GM19372 (cell line): Measurements from ENCODE around the gene ZFPM1.
"Not testable (repeated sequence)": the region's sequence is repeated elsewhere in the genome, so short reads cannot be mapped to it uniquely, and the experiment has no call there.

Source experiments
- ATAC-seq: cut with Tn5 transposase; IDR thresholded peaks from one replicate; pipeline ENCODE4 v1.9.1; 2021; ENCODE audit warnings: mild to moderate bottlenecking, low read depth, moderate library complexity; ENCODE audit not compliant: unreplicated experiment

ZFPM1 gene

DNA sequence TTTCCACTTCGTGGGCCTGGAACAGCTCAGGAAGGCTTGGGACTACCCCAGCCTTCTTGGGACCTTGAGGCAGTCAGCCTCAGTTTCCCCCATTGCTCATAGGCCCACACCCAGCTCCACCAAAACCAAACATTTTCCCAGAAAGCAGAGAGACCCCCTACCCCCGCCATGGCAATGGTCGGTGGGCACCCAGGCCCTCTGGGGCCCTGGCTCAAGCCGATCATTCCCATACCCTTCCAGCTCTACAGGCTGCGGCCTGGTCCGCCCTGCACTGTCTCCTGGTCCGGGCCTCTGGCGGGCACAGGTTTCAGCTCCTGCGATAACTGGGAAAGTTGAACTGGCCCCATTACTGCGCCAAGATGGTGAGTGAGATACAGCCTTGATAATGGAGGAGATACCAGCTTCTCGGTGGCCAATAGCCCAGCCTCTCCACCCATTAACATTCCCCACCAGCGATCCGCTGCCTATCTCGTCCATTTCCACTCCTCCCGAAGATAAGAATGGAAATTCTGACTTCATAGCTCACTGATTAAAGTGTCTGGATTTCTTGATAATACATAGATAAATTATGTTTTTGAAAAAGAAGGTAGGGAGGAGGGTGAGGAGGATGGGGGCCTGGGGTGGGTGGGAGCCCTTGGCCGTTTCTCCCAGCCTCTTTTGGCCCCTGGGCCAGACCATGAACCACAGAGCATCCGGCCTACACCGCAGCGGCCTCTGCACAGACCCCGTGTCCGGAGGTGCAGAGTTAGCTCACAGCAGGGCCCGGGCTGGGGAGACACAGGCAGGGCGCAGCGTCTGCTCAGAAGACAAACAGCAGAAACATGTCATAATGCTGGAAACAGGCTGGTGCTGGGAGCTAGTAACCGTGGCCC, 11.6 kb downstream of the ZFPM1 start:
- ATAC-seq, result no peak

DNA sequence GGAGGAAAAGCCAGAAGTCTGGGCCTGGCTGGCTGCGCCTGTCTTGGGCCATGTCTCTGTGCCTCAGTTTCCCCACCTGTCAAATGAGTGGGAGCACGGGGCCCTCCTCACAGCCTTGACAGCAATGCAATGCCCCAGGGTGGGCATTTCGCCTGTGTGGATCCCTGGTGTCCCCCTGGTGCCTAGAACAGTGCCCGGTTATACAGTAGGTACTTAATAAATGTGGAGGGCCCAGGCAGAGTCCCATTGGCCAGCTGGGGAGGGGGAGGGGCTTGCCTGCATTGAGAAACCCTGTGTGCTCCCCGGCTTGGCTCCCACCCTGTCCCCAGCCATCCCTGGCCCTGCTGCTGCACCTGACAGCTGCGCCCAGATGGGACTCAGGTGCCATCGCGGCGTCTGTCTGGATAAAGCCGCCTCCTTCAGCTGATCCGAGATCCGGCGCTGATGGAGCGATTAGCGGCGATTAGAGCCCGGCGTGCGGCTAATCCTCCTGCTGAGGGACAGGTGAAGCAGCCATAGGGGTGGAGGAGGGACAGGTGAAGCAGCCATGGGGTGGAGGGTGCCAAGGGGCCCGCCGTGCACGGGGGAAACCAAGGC, 12.4 kb downstream of the ZFPM1 start:
- no peak for ATAC-seq

- ATAC-seq, result no peak
These were observed 13.2 kb downstream of the ZFPM1 start for GRCh38 chr16:88466175-88466862.

DNA sequence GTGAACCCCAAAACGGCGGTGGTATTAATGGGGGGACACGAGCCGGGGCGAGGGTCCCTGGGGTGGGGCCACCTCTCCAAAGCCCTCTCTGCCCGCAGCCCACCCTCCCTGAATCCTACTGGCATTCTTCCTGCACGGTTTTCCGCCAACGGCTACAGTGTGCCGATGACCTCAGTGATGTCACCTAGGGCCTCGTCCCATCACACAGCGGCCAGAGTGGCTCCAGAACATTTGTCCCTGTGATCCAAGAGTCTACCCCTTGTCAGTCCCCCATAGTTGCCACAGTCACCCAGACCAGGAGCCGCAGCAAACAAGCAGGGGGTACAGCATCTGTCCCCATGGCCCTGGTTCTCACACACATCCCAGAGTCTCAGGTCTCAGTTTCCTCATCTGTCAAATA, 13.9 kb downstream of the ZFPM1 start:
- no peak for ATAC-seq

DNA sequence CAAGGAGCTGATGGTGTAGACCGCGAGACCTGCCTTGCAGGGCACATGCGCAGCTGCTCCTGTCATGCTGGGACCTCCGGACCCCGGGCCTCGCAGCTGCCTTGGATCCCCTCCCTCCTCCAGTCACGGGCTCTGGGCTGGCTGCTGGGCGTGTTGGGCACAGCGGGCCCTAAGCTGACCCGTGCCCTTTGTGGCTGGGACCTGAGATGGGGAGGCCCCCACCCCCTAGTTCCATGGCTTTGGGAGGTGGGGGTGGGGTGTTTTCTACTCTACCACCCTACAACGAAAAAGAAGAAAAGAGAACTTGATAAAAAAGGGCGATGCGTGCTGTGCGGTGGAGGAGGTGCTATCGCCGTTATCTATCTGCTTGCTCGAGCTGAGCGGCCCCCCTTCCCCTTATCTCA, 14.5 kb downstream of the ZFPM1 start:
- no peak for ATAC-seq

GRCh38 chr16:88468275-88469129, 15.4 kb downstream of the ZFPM1 start:
- no peak for ATAC-seq

GRCh38 chr16:88469615-88470395, 16.7 kb downstream of the ZFPM1 start:
- ATAC-seq, result no peak

GRCh38 chr16:88470396-88470680, 17.3 kb downstream of the ZFPM1 start:
- ATAC-seq, result not testable (repeated sequence)

DNA sequence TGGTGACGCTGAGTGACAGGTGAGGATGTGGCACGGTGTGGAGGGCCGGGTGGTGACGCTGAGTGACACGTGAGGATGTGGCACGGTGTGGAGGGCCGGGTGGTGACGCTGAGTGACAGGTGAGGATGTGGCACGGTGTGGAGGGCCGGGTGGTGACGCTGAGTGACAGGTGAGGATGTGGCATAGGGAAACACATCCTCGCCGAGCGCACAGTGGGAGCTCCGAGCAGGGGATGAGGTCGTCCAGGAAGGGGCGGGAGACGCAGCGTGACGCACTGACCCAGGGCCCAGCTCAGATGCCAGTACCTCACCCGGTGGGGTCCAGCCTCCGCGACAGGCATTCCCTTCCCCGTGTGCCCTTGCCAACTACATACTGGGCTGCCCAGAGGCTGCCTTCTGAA, 17.6 kb downstream of the ZFPM1 start:
- not testable (repeated sequence) for ATAC-seq

GRCh38 chr16:88471115-88471514, 18.0 kb downstream of the ZFPM1 start:
- no peak for ATAC-seq

GRCh38 chr16:88471575-88471974, 18.5 kb downstream of the ZFPM1 start:
- ATAC-seq, result no peak

GRCh38 chr16:88472069-88472468, 19.0 kb downstream of the ZFPM1 start:
- no peak for ATAC-seq

DNA sequence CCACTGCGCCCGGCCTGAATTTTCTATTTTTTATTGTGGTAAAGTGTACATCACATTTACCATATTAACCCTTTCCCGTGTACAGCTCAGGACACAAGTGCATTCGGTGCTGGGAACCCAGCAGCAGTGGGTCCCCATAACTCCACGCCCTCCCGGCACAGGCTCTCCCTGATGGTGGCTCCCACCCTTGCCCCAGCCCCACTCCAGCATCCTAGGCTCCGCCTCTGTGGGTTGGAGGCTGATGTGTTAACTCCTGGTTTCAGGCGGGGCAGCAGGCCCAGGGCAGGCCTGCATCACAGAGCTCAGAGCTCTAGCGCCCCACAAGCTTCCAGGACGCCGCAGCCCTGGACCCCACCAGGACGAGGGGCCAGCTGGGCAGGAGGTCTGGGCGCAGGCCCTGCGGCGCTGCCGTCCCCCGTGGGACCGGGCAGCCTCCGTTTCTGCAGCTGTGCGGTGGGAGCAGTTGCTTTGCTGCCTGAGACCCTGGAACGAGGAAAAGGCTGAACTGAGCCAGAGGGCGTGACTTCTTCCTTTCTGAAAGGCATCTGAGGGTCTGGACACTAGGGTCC, 19.6 kb downstream of the ZFPM1 start:
- no peak for ATAC-seq

DNA sequence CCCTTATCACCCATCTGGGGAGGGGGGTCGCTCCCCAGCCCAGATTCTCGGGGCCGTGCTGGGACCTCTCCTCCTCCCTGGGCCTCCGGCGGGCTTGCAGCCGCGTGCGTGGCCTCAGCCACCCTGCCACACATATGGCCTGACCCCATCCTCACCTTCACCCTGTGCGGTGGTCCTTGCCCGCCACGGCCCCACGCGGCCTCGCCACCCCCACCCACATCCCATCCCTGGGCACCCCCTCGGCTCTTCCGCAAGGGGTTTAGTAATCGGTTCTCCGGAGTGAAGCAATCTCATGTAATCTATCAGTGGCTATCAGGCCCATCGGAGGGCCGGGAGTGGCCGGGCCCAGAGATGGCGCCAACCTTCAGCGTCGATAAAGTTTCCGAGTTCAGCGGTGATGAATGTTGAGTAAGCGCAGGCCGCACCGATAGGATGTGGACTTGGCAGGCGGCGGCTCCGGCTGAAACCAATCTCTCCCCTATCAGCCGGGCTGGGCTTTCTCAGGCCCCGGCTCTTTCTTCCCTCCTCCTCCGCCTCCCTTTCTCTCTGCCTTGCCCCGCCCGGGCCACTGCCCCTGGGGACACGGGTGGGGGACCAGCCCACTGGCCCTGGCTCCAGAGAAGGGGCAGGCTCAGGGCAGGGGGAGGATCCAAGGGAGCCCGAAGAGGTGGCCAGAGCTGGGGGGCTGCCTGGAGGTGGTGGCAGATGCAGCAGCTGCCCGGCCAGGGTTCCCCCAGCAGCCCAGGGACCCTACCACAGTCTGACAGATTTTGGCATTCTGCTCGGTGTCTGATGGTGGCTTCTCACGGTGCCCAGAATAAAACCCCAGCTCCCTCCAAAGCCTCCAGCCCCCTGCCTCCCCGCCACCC, 20.8 kb downstream of the ZFPM1 start:
- no peak for ATAC-seq

DNA sequence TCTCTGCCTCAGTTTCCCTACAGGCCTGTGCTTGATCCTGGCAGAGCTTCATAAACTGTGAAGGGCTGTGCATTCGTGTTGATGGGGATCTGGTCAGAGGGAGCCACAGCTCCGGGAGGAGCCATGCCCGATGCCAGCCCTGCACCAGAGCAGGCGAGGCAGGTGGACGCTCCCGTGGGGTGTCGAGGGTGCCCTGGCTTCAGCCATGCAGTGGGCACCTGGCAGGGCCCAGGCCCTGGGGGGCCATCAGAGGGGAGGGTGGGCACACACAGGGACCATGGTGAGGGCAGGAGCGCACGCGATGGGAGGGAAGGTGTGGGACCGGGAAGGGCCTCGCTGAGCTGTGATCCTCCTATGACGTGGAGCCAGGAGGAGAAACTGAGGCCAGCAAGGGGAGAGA, 22.0 kb downstream of the ZFPM1 start:
- ATAC-seq, result no peak

DNA sequence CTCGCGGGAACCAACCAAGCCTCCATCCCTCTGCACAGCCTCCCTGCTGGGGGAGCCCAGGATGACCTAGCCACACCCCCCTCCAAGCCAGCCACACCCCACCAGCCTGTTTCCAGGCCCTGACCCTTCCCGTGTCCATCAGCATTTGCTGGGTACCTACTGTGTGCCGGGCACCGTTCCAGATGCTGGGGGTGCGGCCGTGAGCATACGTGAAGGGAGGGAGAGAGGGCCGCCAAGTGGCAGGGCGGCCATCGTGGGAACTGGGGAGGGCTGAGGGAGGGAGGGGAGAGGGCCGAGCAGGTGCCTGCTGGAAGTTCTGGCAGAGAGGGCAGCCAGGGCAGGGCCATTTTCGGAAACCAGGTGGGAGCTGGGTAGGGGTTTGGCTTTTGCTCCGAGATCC, 23.1 kb downstream of the ZFPM1 start:
- no peak for ATAC-seq

- no peak for ATAC-seq
These were observed 23.8 kb downstream of the ZFPM1 start for GRCh38 chr16:88476817-88477397.
